SJCRH30 (cell line): Measurements from ENCODE around the gene WDR90. TPM values are rescaled to one million over a fixed set of nuclear protein-coding genes. Genes with fewer than 3 reads are reported as not detected.

Source experiments
- DNase-seq, 2 experiments: peaks; one replicate each; pipeline ENCODE4 v3.0.0-alpha.2; 2015 to 2020
- H3K27ac ChIP-seq: fragments of 250-450 bp; sonication (Bioruptor Pico); 2 replicates; pipeline ENCODE4 v1.5.1; 2020; ENCODE audit warnings: mild to moderate bottlenecking, moderate library complexity
- H3K27me3 ChIP-seq: fragments of 250-450 bp; sonication (Bioruptor Pico); 2 replicates; pipeline ENCODE4 v1.5.1; 2020; ENCODE audit warnings: mild to moderate bottlenecking, moderate library complexity
- H3K36me3 ChIP-seq: fragments of 250-450 bp; sonication (Bioruptor Pico); 2 replicates; pipeline ENCODE4 v1.5.1; 2020; ENCODE audit warnings: mild to moderate bottlenecking, moderate library complexity
- H3K4me1 ChIP-seq: fragments of 250-450 bp; sonication (Bioruptor Pico); 2 replicates; pipeline ENCODE4 v1.5.1; 2020; ENCODE audit warnings: mild to moderate bottlenecking, moderate library complexity
- H3K4me3 ChIP-seq: fragments of 250-450 bp; sonication (Bioruptor Pico); 2 replicates; pipeline ENCODE4 v1.5.1; 2020; ENCODE audit warnings: mild to moderate bottlenecking, moderate library complexity
- H3K9me3 ChIP-seq: fragments of 250-450 bp; sonication (Bioruptor Pico); replicated peaks from 2 replicates; pipeline ENCODE4 v1.5.1; 2020; ENCODE audit warnings: mild to moderate bottlenecking, moderate library complexity
- total RNA-seq: library from RNA; depleted of rRNA; stranded (reverse); fragments of >200 nt; shearing (Covaris generic); gene quantifications from 2 replicates; pipeline ENCODE4 v1.2.3, GENCODE V29; 2014; rRNA removed

WDR90 gene
- total RNA-seq, result 10.5 and 18.3 TPM in 2 replicates

DNA sequence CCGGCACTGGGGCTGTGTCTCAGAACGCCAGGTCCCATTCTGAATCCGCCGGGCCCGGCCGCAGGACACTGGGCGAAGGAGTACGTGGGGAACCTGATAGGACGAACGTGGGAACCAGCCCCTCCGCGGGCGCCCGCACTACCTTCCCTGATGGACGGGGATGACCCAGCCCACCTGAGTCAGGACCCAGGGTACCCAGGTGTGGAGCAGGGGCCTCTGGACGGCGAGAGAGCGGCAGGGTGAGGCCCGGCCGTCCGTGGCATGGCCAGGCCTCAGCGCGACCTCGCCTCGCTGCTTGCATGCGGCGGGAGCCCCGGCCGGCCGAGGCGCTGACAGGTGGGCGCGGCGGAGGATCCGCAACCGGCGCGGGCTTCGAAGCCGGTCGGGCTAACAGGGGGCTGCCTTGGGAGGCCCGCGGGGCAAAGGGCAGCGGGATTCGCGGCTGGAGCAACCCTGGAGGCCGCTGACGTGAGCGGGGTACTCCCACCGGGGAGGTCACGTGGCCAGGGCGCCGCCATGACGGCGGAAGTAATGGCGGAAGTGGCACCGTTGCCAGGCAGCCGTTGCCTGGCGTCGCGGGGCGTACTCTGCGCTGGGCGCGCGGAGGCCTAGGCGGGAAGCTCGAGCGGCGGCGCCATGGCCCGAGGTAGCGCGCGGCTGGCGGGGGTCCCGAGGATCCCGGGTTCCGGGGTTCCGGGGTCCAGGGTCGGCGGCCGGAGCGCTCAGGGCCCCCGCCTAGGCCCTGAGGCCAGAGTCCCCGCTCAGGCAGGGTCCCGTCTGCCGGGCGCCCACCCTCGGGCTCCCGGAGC is at the start of gene WDR90:
Gene WDR90 (plus strand): TSS at position 585 of the 809 bp plus-strand sequence. CDS start 52 bp downstream, at position 637.
- Histone ChIP-seq H3K27ac (peak within 1 kb of the TSS; percentile 29), H3K9me3 (no peaks in the 10 kb centered on the region), H3K4me1 (no peaks in the 10 kb centered on the region; the same call in 1 of the 2 replicates), H3K4me3 (peak within 1 kb of the TSS; percentile 75), H3K36me3 (no peaks in the 10 kb centered on the region), H3K27me3 (no peaks in the 10 kb centered on the region)
- peak; percentile 88 to 89 for DNase-seq

DNA sequence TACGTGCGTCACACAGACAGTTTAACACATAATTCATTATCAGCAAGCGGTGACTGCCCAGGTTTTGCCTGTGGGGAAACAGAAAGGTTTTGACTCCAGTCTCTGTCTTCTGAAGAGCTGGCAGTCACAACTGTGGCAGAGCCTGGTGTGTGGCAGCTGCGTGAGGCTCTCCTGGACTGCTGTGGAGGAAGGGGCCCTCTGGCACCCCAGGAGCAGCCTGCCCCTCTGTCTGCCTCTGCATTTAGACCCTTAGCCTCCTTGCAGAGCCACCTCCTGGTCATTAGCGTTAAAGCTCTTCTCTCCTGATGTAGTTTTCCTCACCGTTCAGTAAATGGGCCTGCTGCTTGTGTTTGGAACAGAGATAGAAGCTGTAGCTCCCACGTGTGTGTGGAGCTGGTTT is 48.4 kb upstream of the WDR90 start:
- DNase-seq, result no peak
- Histone ChIP-seq H3K27me3 (no peaks in the 10 kb centered on the region), H3K9me3 (no peaks in the 10 kb centered on the region; the same call in 1 of the 2 replicates)

DNA sequence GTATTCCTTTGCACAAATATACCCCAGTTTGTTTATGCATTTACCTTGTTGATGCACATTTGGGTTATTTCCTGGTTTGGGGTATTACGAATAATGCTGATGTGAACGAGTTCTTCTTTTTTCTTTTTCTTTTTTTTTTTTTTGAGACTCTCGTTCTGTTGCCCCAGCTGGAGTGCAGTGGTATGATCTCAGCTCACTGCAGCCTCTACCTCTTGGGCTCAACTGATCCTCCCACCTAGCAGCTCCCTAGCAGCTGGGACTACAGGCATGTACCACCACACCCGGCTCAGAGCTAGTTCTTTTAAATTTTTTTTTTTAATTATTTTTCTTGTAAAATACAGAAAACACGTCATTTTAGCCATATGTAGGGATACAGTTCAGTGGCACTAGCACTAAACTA is 45.2 kb upstream of the WDR90 start:
- Histone ChIP-seq H3K9me3 (no peaks in the 10 kb centered on the region; the same call in 1 of the 2 replicates), H3K36me3 (no peaks in the 10 kb centered on the region), H3K27ac (no peak overlapping the region), H3K4me1 (no peaks in the 10 kb centered on the region), H3K27me3 (no peaks in the 10 kb centered on the region), H3K4me3 (no peak overlapping the region)
- no peak for DNase-seq

More for the DNA sequence above, 48.4 kb upstream of the WDR90 start:
- no peak overlapping the region for H3K4me3 ChIP-seq
- no peaks in the 10 kb centered on the region for H3K4me1 ChIP-seq
- no peaks in the 10 kb centered on the region for H3K36me3 ChIP-seq
- H3K27ac ChIP-seq, result no peak overlapping the region

DNA sequence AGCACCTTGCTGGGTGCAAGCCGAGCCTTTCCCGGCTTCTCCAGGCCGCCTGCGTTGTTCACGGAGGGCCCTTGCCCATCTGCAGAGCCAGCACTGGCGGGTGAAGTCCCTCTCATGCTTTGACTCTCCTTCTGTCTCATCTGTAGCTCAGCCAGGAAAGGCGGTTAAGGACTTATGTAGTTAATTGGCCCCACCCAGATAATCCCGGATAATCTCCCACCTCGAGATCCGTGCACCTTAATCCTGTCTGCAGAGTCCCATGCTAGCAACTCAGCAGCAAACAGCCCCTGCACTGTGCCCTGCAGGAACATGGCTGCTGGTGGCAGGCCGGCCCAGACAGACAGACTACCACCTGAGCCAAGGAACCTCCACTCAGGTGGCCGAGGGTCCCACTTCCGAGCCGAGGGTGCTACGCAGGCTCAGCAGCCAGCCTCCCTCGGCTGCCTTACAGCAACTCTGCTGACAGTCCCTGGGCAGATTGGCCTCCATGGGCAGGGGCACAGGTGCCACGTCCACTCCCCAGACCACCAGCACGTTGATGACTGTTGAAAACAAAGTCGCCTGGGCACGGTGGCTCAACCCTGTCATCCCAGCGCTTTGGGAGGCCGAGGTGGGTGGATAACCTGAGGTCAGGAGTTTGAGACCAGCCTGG is 42.4 kb upstream of the WDR90 start:
- H3K4me3 ChIP-seq, result no peak overlapping the region

DNA sequence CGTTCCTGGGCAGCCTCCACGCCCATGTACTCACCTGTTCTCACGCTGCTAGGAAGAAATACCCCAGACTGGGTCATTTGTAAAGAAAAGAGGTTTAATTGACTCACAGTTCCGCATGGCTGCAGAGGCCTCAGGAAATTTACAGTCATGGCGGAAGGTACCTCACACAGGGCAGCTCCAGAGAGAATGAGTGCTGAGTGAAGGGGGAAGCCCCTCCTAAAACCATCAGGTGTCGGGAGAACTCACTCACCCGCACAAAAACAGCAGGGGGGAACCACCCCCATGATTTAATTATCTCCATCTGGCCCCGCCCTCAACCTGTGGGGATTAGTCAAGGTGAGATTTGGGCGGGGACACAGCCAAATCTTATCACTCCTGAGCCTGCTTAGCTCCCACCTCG is 41.1 kb upstream of the WDR90 start:
- no peak for DNase-seq
- H3K27me3 ChIP-seq, result no peaks in the 10 kb centered on the region
- no peak overlapping the region for H3K27ac ChIP-seq
- no peaks in the 10 kb centered on the region for H3K4me1 ChIP-seq
- H3K36me3 ChIP-seq, result no peaks in the 10 kb centered on the region
- no peaks in the 10 kb centered on the region; the same call in 1 of the 2 replicates for H3K9me3 ChIP-seq
- no peak overlapping the region for H3K4me3 ChIP-seq

More for the DNA sequence above, 42.4 kb upstream of the WDR90 start:
- H3K36me3 ChIP-seq, result no peaks in the 10 kb centered on the region
- no peak overlapping the region for H3K27ac ChIP-seq
- H3K9me3 ChIP-seq, result no peaks in the 10 kb centered on the region; the same call in 1 of the 2 replicates
- DNase-seq, result no peak
- no peaks in the 10 kb centered on the region for H3K27me3 ChIP-seq
- H3K4me1 ChIP-seq, result no peaks in the 10 kb centered on the region

DNA sequence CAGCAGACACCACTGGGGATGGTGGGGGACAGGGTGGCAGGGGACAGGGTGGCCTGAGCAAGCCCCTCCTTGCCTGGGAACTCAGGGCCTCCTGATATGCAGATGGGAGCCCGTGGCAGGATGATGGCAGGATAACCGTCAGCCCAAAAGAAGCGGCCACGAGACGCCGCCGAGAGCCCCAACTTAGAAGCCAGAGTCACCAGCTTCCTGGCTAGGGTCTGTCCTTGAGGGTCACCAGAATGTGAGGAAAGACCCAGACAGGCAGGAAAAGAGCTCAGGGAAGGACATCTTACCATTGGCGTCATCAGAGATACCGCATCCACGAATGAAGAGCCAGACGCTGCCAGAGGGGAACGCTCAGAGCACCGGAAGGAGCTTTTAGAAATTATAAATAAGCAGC is 39.8 kb upstream of the WDR90 start:
- no peak for DNase-seq
- Histone ChIP-seq H3K27ac (no peak overlapping the region), H3K36me3 (no peaks in the 10 kb centered on the region), H3K27me3 (no peaks in the 10 kb centered on the region), H3K4me1 (no peaks in the 10 kb centered on the region), H3K4me3 (no peak overlapping the region), H3K9me3 (no peaks in the 10 kb centered on the region; the same call in 1 of the 2 replicates)

DNA sequence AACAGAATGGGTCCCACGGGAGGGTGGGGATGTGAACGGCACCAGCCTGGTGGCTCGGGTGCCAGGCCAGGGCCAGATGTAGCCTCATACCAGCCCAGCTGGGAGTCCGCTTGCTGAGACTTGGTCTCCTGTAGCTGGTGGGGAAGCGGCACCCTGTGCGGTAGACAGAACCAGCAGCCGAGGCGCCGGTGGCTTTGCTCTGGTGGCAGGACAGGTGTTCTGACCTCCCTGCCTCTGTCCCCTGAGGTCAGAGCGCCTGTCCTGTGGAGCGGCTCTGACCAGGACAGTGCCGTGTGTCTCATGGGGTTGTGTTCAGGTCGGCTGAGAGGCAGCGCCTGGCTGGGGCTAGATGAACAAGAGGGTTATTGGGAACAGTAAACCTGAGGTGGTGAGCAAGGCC is 39.2 kb upstream of the WDR90 start:
- Histone ChIP-seq H3K27ac (no peak overlapping the region), H3K9me3 (no peaks in the 10 kb centered on the region; the same call in 1 of the 2 replicates), H3K27me3 (no peaks in the 10 kb centered on the region), H3K36me3 (no peaks in the 10 kb centered on the region), H3K4me1 (no peaks in the 10 kb centered on the region), H3K4me3 (no peak overlapping the region)
- no peak for DNase-seq

DNA sequence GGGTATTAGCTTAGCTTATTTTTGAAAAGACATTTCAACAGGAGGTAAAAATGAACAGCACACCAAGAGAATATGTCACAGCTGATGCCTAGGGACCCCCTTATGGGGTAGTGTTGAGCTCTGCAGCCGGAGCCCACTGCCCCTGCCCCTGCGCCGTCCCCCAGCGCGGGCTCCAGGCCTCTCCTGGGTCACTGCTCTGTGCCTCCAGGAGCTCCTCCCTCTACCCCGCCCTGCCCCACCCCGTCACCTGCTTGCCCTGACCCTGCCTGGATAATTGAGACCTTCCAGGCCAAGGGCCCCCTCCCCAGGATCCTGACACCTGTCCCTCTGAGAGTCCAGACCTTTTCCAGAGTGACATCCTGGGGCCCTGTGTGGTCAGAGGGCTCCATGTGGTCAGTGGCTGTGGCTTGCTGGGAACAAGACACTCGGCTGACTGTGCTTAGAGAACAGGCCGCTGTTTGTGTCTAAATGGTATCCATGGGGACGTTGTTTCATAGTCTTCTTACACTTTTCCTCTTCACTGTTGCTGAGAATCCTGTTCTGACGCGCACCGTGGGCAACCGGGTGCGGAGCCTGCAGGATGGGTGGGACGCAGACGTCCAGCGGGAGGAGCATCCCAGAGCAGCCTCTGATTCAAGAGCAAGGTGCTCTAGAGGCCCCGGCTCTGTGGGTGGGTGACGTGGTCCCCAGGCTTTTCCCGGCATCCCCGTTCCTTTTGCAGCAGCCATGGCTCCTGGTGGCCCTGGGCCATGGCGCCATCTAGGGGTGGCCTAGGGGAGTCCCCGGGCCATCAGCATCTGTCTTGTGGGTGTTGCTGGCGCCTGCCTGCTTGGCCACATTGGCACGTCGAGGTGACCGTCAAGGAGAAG is 38.4 kb upstream of the WDR90 start:
- no peak overlapping the region for H3K27ac ChIP-seq
- H3K4me1 ChIP-seq, result no peaks in the 10 kb centered on the region
- no peak overlapping the region for H3K4me3 ChIP-seq
- peak; percentile 47 to 66 for DNase-seq
- H3K36me3 ChIP-seq, result no peaks in the 10 kb centered on the region
- H3K27me3 ChIP-seq, result no peaks in the 10 kb centered on the region
- H3K9me3 ChIP-seq, result no peaks in the 10 kb centered on the region; the same call in 1 of the 2 replicates

DNA sequence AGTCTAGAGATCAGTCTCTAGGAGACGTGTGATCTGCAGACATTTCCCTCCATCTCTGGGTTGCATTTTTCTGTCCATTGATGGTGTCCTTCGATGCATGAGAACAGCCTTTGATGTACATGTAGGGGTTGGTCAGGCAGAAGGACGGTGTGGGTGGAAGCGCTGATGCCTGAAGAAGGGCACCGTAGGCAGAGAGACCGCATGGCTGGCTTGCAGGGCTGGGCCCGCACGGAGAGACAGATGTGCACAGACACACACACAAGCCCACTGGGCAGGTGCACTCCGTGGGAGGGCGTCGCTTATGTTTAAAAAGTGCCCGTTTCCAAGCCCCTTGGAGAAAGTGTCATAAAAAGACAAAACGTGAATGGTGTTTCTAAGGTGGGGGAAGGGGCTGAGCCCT is 34.0 kb upstream of the WDR90 start:
- Histone ChIP-seq H3K27ac (no peak overlapping the region), H3K4me1 (no peaks in the 10 kb centered on the region), H3K4me3 (no peak overlapping the region), H3K36me3 (no peaks in the 10 kb centered on the region), H3K27me3 (no peaks in the 10 kb centered on the region), H3K9me3 (no peaks in the 10 kb centered on the region)
- no peak for DNase-seq

DNA sequence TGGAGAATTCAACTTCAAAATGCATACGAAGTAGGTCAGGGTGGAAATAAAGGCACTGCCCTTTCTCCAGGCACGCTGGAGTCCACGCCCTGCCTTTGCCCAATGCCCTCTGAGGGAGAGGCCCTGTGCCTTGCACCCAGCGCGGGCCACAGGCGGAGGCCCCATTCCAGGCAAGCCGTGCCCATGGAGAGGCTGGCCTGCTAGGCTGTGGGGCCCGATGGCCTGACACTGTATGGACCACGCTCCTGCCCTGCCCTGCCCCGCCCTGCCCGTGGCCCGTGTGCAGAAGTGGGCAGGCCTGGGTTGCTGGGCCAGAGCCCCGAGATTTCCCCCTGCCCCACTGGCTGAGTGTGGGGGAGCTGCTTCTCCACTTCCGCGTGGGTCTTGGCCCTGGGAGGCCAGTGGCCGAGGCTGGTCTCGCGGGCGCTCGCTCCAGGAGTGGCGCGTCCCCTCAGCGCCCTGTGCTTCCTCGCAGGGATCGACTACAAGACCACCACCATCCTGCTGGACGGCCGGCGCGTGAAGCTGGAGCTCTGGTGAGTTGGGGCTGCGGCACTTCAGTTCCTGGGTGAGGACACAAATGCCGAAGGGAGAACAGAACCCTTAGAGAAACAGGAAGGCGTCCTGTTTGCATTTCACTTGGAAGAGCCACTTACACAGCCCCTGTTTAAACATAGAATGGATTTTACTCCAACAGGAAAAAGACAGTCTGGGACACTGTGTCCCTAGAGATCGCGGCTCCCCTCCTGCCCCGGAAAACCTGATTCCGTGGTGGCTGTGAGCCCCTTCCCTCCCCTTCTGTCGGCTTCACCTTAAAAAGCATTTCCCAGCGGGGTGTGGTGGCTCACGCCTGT is 32.2 kb upstream of the WDR90 start:
- Histone ChIP-seq H3K27ac (no peak overlapping the region), H3K4me3 (no peak overlapping the region), H3K27me3 (no peaks in the 10 kb centered on the region), H3K4me1 (no peaks in the 10 kb centered on the region), H3K9me3 (no peaks in the 10 kb centered on the region), H3K36me3 (no peaks in the 10 kb centered on the region)
- DNase-seq, result no peak

DNA sequence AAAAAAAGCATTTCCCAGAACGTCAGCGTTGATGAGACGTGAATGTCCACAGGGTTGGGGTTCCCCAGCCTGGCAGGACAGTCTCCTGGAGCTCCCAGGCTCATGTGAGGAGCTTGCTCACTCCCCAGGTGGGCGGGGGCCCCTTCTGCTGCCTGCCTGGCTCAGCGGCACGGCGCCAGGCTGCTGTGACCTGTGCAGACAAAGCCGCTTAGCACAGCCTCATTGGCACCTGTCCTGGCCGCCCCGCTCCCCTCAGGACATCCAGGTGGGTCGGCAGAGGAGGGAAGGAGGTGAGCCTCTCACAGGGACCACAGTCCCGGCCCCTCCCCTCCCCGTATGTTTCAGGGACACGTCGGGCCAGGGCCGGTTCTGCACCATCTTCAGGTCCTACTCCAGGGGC is 31.3 kb upstream of the WDR90 start:
- no peaks in the 10 kb centered on the region for H3K27me3 ChIP-seq
- no peaks in the 10 kb centered on the region for H3K4me1 ChIP-seq
- H3K27ac ChIP-seq, result no peak overlapping the region
- no peaks in the 10 kb centered on the region for H3K36me3 ChIP-seq
- DNase-seq, result no peak
- H3K4me3 ChIP-seq, result no peak overlapping the region
- H3K9me3 ChIP-seq, result no peaks in the 10 kb centered on the region

DNA sequence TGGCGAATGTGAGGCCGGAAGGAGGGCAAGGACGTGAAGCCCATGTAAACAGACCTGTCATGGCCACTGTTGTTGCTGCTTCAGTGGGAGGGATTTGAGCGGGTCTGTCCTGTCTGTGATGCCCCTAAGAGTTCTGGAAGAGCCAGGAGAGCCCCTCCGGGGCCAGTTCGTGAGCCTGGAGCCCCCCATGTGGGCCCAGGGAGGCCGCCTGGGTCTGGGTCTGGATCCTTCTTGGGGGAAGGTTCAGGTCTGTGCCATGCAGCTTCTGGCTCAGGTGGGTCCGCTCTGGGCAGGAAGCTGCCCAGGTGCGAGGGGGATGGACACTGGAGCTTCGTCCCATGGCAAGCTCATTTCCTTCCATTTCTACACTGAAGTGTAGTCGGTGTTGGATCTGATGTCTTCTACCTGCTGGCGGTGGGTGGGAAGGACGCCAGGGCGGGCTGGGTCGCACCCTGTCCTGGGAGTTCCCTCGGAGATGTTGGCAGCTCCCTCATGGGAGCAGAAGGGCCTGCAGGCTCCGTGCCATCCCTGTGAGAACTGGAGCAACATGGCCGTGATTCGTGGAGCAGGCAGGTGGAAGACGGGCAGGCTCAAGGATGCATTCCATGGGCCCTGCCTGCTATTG is 29.6 kb upstream of the WDR90 start:
- no peak overlapping the region for H3K27ac ChIP-seq
- H3K9me3 ChIP-seq, result no peaks in the 10 kb centered on the region
- no peak for DNase-seq
- no peaks in the 10 kb centered on the region for H3K27me3 ChIP-seq
- H3K4me3 ChIP-seq, result no peak overlapping the region
- H3K4me1 ChIP-seq, result no peaks in the 10 kb centered on the region
- H3K36me3 ChIP-seq, result no peaks in the 10 kb centered on the region

DNA sequence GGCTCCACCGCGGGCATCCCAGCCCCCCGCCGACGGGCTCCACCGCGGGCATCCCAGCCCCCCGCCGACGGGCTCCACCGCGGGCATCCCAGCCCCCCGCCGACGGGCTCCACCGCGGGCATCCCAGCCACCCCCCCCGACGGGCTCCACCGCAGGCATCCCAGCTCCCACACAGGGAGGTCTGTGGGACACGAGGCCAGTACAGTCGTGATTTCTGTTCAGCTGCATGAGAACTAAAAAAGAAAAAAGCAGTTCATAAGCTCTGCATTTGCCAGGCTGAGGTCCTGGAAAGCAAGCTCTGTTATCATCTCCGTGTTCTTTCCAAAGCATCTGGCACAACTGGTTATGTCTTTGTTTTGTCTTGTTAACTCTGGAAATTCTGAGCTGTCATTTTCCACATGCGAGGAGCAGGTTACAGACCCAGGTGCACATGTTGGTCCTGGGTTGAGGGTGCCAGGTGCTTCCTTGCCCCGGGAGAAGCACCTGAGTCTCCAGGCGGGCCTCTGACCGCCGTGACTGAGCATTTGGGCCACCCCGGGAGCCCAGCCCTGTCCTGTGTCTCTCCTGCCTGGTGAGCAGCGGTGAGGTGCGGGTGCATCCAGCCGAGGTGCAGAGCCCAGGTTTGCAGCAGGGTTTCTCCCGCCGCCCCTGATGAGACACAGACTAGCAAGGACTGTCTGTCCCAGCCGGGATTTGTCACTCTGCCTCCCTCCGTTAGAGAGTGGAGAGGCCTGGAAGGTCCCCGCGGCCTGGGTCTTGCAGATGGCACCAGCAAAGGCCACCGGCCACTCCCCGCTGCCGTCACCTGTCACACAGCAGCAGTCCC is 28.3 kb upstream of the WDR90 start:
- no peak for DNase-seq
- no peak overlapping the region for H3K27ac ChIP-seq

More for the DNA sequence above, 28.3 kb upstream of the WDR90 start:
- H3K9me3 ChIP-seq, result no peaks in the 10 kb centered on the region
- H3K36me3 ChIP-seq, result no peaks in the 10 kb centered on the region
- H3K4me1 ChIP-seq, result no peaks in the 10 kb centered on the region
- H3K27me3 ChIP-seq, result no peaks in the 10 kb centered on the region
- no peak overlapping the region for H3K4me3 ChIP-seq
